ENCODE data around the gene ISCU.
"Not testable (repeated sequence)": the region's sequence is repeated elsewhere in the genome, so short reads cannot be mapped to it uniquely, and the experiment has no call there.

The ISCU gene

DNA sequence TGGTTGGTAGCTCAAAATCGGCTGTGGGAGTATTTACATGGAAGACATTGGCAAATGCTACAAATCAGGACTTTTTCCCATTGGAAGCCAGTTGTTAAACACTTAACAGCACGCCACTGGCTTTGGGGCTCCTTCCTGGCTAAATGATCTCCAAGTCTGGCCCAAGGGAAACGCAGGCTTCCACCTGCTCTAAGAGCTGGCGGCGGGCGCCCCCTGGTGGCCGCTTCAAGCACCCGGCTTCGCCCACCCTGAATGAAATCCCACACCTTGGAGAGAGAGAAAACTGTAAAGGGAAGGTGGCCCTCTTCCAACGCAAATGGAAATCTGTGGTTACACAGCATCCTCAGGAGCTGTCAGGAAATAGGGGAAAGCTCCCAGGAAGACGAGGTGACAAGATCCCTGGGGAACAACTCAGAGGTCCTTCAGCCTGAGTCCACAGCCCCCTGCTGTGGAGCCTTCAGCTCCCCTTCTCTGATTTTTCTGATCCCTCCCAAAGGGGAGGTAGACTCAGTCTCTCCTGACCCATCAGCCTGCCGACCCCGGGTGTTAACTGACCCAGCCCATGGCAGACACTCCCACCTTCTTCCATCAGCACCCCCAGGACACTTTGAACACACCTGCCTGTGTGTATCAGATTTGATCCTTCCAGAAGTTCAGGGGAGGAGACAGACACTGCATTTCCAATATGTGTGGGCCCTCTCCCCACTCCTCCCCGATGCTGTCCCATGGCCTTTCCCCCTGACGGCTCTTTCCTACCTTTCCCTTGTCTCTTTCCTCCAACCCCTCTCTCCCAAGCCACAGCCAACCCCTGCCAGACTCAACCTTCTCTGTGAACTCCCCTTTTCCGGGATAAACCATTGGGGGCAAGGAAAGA, 55.9 kb downstream of the ISCU start:
- peak; percentile 56 for DNase-seq (ENCODE audit: low read depth)

DNA sequence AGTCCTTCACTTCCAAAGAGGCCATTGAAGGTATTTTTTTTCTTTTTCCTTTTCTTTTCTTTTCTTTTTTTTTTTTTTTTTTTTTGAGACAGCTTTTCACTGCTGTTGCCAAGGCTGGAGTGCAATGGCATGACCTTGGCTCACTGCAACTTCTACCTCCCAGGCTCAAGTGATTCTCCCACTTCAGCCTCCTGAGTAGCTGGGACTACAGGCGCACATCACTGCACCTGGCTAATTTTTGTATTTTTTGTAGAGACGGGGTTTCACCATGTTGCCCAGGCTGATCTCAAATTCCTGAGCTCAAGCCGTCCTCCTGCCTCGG, 56.5 kb downstream of the ISCU start:
- DNase-seq (ENCODE audit: low read depth): not testable (repeated sequence)
